ENCODE results near the gene FOLR1.
A peak's percentile ranks its signal among the peaks of the same experiment; 100 is the strongest.

Gene FOLR1

DNA sequence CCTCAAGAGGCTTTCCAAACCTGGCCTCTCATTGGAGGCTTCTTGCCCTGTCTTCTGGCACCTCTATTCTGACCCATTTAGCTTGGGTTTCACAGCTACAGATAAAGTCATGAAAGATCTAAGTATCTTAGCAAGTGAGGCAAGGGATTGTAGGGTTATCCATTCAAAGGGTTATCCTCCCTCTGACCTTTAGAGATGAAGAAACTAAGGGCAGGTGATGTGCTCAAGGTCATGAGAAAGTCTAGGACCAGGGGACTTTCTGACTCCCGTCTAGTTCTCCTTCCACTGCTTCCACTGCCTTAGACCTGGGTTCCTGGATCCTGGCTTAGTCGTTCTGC is 44.8 kb downstream of the FOLR1 start:
- no peak for DNase-seq

DNA sequence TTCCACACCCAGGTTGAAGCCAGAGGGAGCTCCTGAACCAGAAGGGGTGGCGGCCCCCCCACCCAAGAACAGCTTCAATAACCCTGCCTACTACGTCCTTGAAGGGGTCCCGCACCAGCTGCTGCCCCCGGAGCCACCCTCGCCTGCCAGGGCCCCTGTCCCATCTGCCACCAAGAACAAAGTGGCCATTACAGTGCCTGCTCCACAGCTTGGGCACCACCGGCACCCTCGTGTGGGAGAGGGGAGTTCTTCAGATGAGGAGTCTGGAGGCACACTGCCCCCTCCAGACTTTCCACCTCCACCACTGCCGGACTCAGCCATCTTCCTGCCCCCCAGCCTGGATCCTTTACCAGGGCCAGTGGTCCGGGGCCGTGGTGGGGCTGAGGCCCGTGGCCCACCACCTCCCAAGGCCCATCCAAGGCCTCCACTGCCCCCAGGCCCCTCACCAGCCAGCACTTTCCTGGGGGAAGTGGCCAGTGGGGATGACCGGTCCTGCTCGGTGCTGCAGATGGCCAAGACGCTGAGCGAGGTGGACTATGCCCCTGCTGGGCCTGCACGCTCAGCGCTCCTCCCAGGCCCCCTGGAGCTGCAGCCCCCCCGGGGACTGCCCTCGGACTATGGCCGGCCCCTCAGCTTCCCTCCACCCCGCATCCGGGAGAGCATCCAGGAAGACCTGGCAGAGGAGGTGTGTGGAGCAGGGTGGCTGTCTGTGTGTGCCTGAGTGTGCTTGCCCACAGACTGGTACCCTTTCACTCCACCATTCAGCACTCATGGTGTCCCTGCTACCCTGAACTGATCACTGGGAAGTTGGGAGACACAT is 45.4 kb downstream of the FOLR1 start:
- no peak for DNase-seq

GRCh38 chr11:72238040-72238450 is 46.1 kb downstream of the FOLR1 start:
- DNase-seq = peak; percentile 23

- DNase-seq = no peak
These were observed 46.8 kb downstream of the FOLR1 start for GRCh38 chr11:72238492-72239312.

GRCh38 chr11:72239313-72239848 is 47.4 kb downstream of the FOLR1 start:
- DNase-seq = no peak

DNA sequence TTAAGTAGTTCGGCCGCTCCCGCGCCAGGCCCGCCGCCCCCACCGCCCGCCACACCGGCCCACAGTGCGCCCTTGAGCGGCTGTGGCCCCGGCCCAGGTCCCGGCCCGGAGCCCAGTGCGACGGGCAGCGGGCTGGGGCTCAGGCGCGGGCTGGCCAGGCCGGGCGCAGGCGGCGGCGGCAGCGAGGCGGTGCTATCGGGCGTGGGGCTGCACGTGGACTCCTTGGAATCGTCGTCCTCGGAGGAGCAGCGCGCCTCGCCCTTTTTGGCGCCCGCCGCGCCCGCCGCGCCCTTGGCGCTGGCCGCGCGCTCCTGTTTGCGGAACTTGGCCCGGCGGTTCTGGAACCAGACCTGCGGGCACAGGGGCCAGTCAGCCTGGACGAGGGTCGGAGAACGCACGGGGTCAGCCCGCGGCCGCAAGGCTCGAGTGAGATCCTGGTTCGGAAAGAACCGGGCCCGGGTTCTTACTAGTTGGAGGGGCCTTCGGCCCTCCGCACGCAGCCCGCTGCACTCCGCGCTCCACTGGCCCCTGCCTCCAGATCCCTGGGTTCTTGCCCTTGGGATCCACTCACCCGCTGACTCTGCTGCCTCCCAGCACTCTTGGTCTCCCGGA is 48.0 kb downstream of the FOLR1 start:
- DNase-seq = no peak

DNA sequence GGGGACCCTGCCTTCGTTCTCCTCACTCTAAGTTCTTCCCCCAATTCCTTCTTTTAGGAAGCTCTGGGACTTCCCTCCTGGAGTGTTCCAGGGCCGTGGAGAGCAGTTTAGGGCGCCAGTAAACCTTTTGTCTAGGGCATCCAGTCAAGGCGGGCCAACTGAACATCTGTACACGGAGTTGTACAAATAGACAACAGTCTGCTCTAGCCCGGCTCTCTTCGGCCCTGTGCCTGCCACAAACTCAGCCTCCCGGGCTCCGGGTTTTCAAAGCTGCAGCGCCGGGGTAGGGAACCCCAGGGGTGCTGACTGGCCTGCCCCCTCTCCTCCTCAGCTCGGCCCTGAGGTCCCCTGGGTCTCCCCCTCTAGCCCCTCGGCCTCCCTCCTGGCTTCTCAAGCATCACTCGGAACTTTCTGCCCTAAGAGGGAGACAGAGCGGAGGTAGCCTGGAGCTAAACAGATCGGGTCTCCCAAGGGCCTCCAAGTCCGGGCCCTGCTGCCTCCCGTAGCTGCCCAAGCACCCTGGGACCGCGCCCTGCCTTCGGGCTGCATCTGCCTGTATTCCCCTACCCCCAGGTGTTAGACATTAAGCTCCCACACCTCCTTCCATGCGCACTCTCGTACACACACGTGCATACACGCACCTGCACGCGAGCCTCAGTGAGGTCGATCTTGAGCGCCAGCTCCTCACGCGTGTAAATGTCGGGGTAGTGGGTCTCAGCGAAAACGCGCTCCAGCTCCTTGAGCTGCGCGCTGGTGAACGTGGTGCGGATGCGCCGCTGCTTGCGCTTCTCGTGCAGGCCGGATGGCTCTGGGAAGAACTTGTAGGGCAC is 48.7 kb downstream of the FOLR1 start:
- no peak for DNase-seq

GRCh38 chr11:72241291-72241781 is 49.4 kb downstream of the FOLR1 start:
- DNase-seq = no peak

- no peak for DNase-seq
These were observed 50.2 kb downstream of the FOLR1 start for GRCh38 chr11:72242141-72242540.

DNA sequence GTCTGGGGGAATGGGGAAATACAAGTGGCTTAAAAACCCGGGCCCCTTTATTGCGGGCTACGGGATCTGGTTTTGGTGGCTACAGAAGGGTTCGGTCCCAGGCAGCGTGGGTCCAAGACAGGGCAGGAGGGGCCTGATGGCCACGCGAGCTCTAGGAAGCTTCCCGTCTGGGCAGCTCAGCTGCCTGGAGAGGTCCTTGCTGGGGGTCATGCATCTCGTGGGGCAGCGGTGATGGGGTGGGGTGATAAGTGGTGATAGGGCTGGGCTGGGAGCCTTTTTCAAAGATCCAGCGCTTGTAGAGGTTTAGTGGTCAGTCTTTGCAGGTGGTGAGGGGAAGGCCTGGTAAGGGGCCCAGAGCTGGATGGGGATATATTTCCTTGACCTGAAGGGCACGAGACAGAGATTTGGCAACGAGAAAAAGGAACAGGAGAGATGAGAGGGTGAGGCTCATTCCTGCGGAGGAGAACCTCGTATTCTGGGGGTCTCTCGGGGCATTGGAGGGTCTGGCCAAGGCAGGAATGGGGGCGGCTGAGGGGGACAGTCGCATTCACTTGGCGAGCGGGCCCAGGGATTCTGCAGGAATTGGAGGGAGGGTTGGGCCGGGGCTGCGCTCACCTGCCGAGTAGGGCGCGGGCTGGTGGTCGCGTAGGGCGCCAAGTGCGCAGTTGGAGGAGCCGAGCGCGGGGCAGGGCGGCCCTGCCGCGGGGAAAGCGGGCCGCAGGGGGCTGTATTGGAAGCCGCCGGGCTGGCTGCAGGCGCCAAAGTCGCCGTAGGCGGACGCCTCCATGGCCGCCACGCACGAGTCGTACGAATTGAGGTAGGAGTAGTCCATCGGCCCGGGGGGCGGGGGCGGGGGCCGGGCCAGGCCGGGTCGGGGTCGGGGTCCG is 51.5 kb downstream of the FOLR1 start:
- DNase-seq = no peak

DNA sequence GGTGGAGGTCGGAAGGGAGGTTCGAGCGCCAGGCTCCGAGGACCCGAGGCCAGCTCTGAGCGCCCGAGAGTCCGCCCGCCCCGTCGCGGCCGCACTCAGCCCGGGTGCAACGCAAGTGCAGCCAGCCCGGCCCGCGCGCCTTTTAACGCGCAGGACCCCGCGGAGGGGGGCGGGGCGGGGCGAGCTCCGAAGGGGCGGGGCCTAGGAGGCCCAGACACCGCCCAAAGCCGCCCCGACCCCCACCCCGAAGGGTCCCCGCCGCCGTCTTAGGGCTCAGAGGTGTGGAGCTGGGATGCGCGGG is 52.1 kb downstream of the FOLR1 start, which contains the start of gene PHOX2A:
TSS of gene PHOX2A (minus strand) at position 117 of the 301 bp plus-strand sequence. CDS start 172 bp downstream, outside the sequence.
- DNase-seq = no peak

DNA sequence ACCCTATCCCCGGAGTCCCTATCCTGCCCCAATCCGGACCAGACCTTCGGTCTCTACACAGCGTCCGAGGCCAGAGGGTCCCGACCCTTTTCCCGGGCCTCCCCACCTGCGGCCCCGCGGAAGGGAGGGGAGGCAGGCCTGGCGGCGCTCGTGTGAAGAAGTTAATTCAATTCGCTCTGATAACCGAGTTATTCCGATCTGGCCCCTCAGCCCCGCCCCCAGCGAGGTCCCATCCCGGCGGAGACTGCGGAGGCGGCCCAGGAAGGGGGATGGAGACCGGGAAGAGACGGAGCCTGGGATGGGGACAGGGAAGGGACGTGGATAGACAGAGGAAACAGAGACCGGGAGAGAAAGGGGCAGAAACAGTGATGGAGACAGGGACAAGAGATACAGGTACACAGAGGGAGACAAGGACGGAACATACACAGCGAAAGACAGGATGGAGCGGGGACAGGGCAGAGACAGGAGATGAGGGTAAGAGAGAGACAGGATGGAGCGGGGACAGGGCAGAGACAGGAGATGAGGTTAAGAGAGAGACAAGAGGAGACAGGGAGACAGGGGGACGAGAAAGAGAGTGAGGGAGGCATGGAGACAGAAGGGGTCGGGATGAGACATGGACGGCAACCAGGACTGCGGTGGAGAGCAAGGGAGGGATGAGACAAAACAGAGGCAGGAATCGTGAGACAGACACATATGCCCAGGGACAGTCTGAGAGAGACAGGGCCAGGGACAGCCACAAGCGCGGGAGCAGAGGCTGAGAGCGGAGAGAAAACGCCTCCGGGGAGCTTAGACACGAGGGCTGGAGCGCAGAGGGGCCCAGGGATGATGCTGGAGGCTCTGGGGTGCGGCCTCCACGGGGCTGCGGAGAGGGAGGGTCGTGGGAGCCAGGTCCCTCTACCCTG is 52.7 kb downstream of the FOLR1 start:
- no peak for DNase-seq

GRCh38 chr11:72245263-72245816 is 53.4 kb downstream of the FOLR1 start:
- no peak for DNase-seq
